ENCODE results near the gene POLR1D.

GRCh38 chr13:27621116-27621365 is 651 bp upstream of the POLR1D start:
- TF ChIP-seq EP300 (IDR thresholded peaks at IDR 0.05) (no peak), CTCF (IDR thresholded peaks at IDR 0.05) (no peak), POLR2AphosphoS5 (IDR thresholded peaks at IDR 0.05) (no peak)
